ENCODE data around the gene PHACTR2.

Gene PHACTR2

GRCh38 chr6:143682805-143683204 is 5.0 kb downstream of the PHACTR2 start:
- DNase-seq (no peak), ATAC-seq (ENCODE audit: insufficient read depth, low read depth) (no peak)
- Histone ChIP-seq H3K4me1 (ENCODE audit: insufficient read depth, low read length) (no peaks in the 10 kb centered on the region), H3K9me3 (ENCODE audit: insufficient read depth, low read length, severe bottlenecking) (no peaks in the 10 kb centered on the region), H3K4me3 (ENCODE audit: low read depth in 1 of 2, low read length in 2 of 2) (no peak overlapping the region), H3K9ac (ENCODE audit: low read depth, low read length) (no peak overlapping the region), H4K20me1 (ENCODE audit: insufficient read depth, low read length) (no peaks in the 10 kb centered on the region), H3K4me2 (ENCODE audit: insufficient read depth, low read length) (no peak overlapping the region), H3K27ac (ENCODE audit: low read length) (no peak overlapping the region), H3K79me2 (ENCODE audit: insufficient read depth, low read length) (no peaks in the 10 kb centered on the region), H3K27me3 (ENCODE audit: insufficient read depth, low read length, poor library complexity) (no peaks in the 10 kb centered on the region), H2AFZ (ENCODE audit: low read depth, low read length) (no peak overlapping the region), H3K36me3 (ENCODE audit: insufficient read depth, low read length) (no peaks in the 10 kb centered on the region)
- no peak for TF ChIP-seq EZH2 (IDR thresholded peaks at IDR 0.05; ENCODE audit: borderline replicate concordance, low read depth, low read length, severe bottlenecking)
- TF ChIP-seq, protein P1, sequence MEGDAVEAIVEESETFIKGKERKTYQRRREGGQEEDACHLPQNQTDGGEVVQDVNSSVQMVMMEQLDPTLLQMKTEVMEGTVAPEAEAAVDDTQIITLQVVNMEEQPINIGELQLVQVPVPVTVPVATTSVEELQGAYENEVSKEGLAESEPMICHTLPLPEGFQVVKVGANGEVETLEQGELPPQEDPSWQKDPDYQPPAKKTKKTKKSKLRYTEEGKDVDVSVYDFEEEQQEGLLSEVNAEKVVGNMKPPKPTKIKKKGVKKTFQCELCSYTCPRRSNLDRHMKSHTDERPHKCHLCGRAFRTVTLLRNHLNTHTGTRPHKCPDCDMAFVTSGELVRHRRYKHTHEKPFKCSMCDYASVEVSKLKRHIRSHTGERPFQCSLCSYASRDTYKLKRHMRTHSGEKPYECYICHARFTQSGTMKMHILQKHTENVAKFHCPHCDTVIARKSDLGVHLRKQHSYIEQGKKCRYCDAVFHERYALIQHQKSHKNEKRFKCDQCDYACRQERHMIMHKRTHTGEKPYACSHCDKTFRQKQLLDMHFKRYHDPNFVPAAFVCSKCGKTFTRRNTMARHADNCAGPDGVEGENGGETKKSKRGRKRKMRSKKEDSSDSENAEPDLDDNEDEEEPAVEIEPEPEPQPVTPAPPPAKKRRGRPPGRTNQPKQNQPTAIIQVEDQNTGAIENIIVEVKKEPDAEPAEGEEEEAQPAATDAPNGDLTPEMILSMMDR (IDR thresholded peaks at IDR 0.05; ENCODE audit: borderline replicate concordance, extremely low read depth, low read length, poor library complexity, severe bottlenecking): no peak

GRCh38 chr6:143684486-143684885 is 6.7 kb downstream of the PHACTR2 start:
- Histone ChIP-seq H3K4me2 (ENCODE audit: insufficient read depth, low read length) (no peak overlapping the region), H3K9ac (ENCODE audit: low read depth, low read length) (no peak overlapping the region), H3K27ac (ENCODE audit: low read length) (no peak overlapping the region), H2AFZ (ENCODE audit: low read depth, low read length) (no peak overlapping the region), H3K79me2 (ENCODE audit: insufficient read depth, low read length) (no peaks in the 10 kb centered on the region), H4K20me1 (ENCODE audit: insufficient read depth, low read length) (no peaks in the 10 kb centered on the region), H3K9me3 (ENCODE audit: insufficient read depth, low read length, severe bottlenecking) (no peaks in the 10 kb centered on the region), H3K27me3 (ENCODE audit: insufficient read depth, low read length, poor library complexity) (no peaks in the 10 kb centered on the region), H3K4me3 (ENCODE audit: low read depth in 1 of 2, low read length in 2 of 2) (no peak overlapping the region), H3K4me1 (ENCODE audit: insufficient read depth, low read length) (no peaks in the 10 kb centered on the region), H3K36me3 (ENCODE audit: insufficient read depth, low read length) (no peaks in the 10 kb centered on the region)
- no peak for ATAC-seq (ENCODE audit: insufficient read depth, low read depth)
- no peak for DNase-seq
- TF ChIP-seq, protein P1 (IDR thresholded peaks at IDR 0.05; ENCODE audit: borderline replicate concordance, extremely low read depth, low read length, poor library complexity, severe bottlenecking): no peak
- TF ChIP-seq EZH2 (IDR thresholded peaks at IDR 0.05; ENCODE audit: borderline replicate concordance, low read depth, low read length, severe bottlenecking): no peak

DNA sequence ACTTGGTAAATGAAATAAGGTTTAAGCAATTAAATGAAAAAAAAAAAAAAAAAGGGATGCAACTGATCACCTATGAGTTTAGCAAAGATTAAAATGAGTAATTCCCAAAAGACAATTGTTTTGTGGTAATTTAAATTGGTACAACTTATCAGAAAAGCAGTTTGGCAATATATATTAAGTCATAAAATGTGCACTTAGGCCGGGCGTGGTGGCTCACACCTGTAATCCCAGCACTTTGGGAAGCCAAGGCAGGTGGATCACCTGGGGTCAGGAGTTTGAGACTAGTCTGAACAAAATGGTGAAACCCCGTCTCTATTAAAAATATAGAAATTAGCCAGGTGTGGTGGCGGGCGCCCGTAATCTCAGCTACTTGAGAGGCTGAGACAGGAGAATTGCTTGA is 7.9 kb downstream of the PHACTR2 start:
- H3K79me2 ChIP-seq (ENCODE audit: insufficient read depth, low read length): no peaks in the 10 kb centered on the region
- H3K27me3 ChIP-seq (ENCODE audit: insufficient read depth, low read length, poor library complexity): peaks cover 3% of the 10 kb centered on the region
- H3K4me2 ChIP-seq (ENCODE audit: insufficient read depth, low read length): no peak overlapping the region
- no peak overlapping the region for H2AFZ ChIP-seq (ENCODE audit: low read depth, low read length)
- DNase-seq (no peak), ATAC-seq (ENCODE audit: insufficient read depth, low read depth) (no peak)
- no peaks in the 10 kb centered on the region for H3K36me3 ChIP-seq (ENCODE audit: insufficient read depth, low read length)
- H3K9ac ChIP-seq (ENCODE audit: low read depth, low read length): no peak overlapping the region
- H4K20me1 ChIP-seq (ENCODE audit: insufficient read depth, low read length): no peaks in the 10 kb centered on the region
- no peaks in the 10 kb centered on the region for H3K4me1 ChIP-seq (ENCODE audit: insufficient read depth, low read length)
- no peaks in the 10 kb centered on the region for H3K9me3 ChIP-seq (ENCODE audit: insufficient read depth, low read length, severe bottlenecking)
- H3K27ac ChIP-seq (ENCODE audit: low read length): no peak overlapping the region
- TF ChIP-seq EZH2 (IDR thresholded peaks at IDR 0.05; ENCODE audit: borderline replicate concordance, low read depth, low read length, severe bottlenecking): no peak
- TF ChIP-seq, protein P1 (IDR thresholded peaks at IDR 0.05; ENCODE audit: borderline replicate concordance, extremely low read depth, low read length, poor library complexity, severe bottlenecking): no peak
- H3K4me3 ChIP-seq (ENCODE audit: low read depth in 1 of 2, low read length in 2 of 2): no peak overlapping the region

GRCh38 chr6:143687591-143687990 is 9.8 kb downstream of the PHACTR2 start:
- ATAC-seq (ENCODE audit: insufficient read depth, low read depth) (no peak), DNase-seq (no peak)
- Histone ChIP-seq H3K4me2 (ENCODE audit: insufficient read depth, low read length) (no peak overlapping the region), H3K27ac (ENCODE audit: low read length) (no peak overlapping the region), H3K4me1 (ENCODE audit: insufficient read depth, low read length) (no peaks in the 10 kb centered on the region), H3K36me3 (ENCODE audit: insufficient read depth, low read length) (no peaks in the 10 kb centered on the region), H3K27me3 (ENCODE audit: insufficient read depth, low read length, poor library complexity) (peaks cover 3% of the 10 kb centered on the region), H3K9me3 (ENCODE audit: insufficient read depth, low read length, severe bottlenecking) (no peaks in the 10 kb centered on the region), H3K9ac (ENCODE audit: low read depth, low read length) (no peak overlapping the region), H3K4me3 (ENCODE audit: low read depth in 1 of 2, low read length in 2 of 2) (no peak overlapping the region), H2AFZ (ENCODE audit: low read depth, low read length) (no peak overlapping the region), H3K79me2 (ENCODE audit: insufficient read depth, low read length) (no peaks in the 10 kb centered on the region), H4K20me1 (ENCODE audit: insufficient read depth, low read length) (no peaks in the 10 kb centered on the region)
- TF ChIP-seq, protein P1 (IDR thresholded peaks at IDR 0.05; ENCODE audit: borderline replicate concordance, extremely low read depth, low read length, poor library complexity, severe bottlenecking): no peak
- TF ChIP-seq EZH2 (IDR thresholded peaks at IDR 0.05; ENCODE audit: borderline replicate concordance, low read depth, low read length, severe bottlenecking): no peak
